AG04449 (cell line): Measurements from ENCODE around the gene DIP2C.
"Not testable (repeated sequence)": the region's sequence is repeated elsewhere in the genome, so short reads cannot be mapped to it uniquely, and the experiment has no call there.

Source experiments
- CTCF ChIA-PET: fragments of 350-600 bp; formaldehyde crosslinking; extraction: SDS; loops from one replicate; lab custom pipeline; 2021; ENCODE audit warnings: antibody characterized with exemption; lab: Yijun Ruan, JAX
- POLR2A ChIA-PET: fragments of 400-600, 350-600 bp; formaldehyde crosslinking; extraction: SDS; loops from one replicate; lab custom pipeline; 2020; ENCODE audit warnings: antibody characterized with exemption, inconsistent platforms; lab: Yijun Ruan, JAX
- DNase-seq: peaks from one replicate; pipeline ENCODE4 v3.0.0-alpha.2; 2010; ENCODE audit warnings: low read depth, low spot score
- H3K4me3 ChIP-seq: 2 replicates; pipeline ENCODE4 v1.5.1; 2011; ENCODE audit warnings: low read depth, mild to moderate bottlenecking, control low read depth, low read length
- CTCF ChIP-seq: IDR thresholded peaks from one replicate; pipeline ENCODE4 v1.5.1; 2011; ENCODE audit warnings: mild to moderate bottlenecking, moderate library complexity, low read length, control low read depth, inconsistent platforms; ENCODE audit not compliant: insufficient read depth; ENCODE audit errors: missing control alignments

DIP2C gene

DNA sequence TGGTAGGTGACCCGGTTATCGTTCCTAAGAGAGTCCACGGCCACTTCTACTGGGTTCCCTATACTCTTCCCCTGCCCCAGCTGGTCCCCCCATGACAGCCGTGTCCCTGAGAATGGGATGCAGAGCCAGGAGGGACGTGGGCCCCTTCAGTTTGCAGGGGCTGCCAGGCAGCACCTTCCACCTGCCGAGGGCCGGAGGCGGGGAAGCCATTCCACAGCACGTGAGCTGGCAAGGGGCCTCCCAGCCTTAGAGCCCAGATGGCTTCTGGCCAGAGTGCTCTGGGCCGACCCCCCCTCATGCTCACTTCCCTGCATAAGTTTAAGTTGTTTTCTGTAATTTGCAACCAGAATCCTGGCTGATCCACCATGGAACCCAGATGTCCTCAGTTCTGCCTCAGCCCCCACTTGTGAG is 39.0 kb downstream of the DIP2C start:
- DNase-seq = no peak
- no peak overlapping the region for H3K4me3 ChIP-seq
- CTCF ChIA-PET = no interaction called here
- TF ChIP-seq CTCF = no peak
- POLR2A ChIA-PET = no interaction called here

- TF ChIP-seq CTCF = no peak
- DNase-seq = no peak
- CTCF ChIA-PET = no interaction called here
- POLR2A ChIA-PET = no interaction called here
- no peak overlapping the region for H3K4me3 ChIP-seq
Measured at GRCh38 chr10:649798-650440, 39.5 kb downstream of the DIP2C start.

- ChIA-PET CTCF (no interaction called here), POLR2A (no interaction called here)
- H3K4me3 ChIP-seq = no peak overlapping the region
- no peak for DNase-seq
- no peak for TF ChIP-seq CTCF
Measured at GRCh38 chr10:649445-649797, 40.0 kb downstream of the DIP2C start.

- POLR2A ChIA-PET, CTCF ChIA-PET, H3K4me3 ChIP-seq, DNase-seq: not testable (repeated sequence)
Measured at GRCh38 chr10:647019-647418, 42.4 kb downstream of the DIP2C start.

- DNase-seq = no peak
- TF ChIP-seq CTCF = no peak
- ChIA-PET POLR2A (no interaction called here), CTCF (no interaction called here)
- no peak overlapping the region for H3K4me3 ChIP-seq
Measured at GRCh38 chr10:646118-646524, 43.3 kb downstream of the DIP2C start.

GRCh38 chr10:644943-645334 is 44.5 kb downstream of the DIP2C start:
- H3K4me3 ChIP-seq = no peak overlapping the region
- no peak for DNase-seq
- ChIA-PET CTCF (no interaction called here), POLR2A (no interaction called here)
- no peak for TF ChIP-seq CTCF

DNA sequence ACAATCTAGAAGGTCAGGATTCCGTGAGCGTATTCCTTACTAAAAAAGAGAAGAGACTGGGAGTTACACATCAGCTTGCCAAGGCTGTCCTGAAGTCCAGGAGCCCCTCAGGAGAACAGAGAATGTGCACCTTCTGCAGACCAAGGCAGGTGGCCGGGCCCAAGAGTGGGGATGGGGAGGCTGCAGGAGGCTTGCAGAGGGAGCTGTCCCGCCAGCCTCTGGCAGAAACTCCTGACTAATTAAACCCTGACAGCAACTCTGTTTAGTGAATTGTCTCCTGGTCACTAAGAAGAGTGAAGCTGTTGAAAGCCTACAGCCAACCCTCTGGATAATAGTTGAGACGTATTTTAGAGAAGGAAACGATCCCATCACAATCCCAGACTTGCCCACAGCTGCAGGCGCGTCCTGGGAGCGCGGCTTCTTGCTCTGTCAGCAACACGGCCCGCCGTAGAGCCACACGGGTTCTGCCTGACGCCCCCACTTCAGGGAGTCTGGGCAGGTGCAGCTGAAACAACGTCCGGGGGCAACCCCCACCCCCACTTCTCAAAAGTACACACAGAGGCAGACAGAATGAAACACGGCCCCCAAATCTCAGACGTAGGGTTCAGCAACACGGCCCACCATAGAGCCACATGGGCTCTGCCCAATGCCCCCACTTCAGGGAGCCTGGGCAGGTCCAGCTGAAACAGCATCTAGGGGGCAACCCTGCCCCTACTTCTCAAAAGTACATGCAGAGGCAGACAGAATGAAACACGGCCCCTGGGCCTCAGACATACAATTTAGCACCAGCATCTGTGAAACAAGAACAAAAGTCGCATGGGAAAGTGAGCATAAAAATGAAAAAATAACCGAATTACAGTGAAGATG is 45.2 kb downstream of the DIP2C start:
- TF ChIP-seq CTCF = no peak
- H3K4me3 ChIP-seq = no peak overlapping the region
- ChIA-PET POLR2A (no interaction called here), CTCF (no interaction called here)
- no peak for DNase-seq
